Mesodermal cell (in vitro differentiated cells): ENCODE data around the gene EPHA3.

ENCODE experiments used
- H3K27ac ChIP-seq: 2 replicates; pipeline ENCODE4 v1.7.0; 2013; ENCODE audit warnings: mild to moderate bottlenecking, low read depth, low read length, moderate library complexity; ENCODE audit not compliant: severe bottlenecking
- H3K36me3 ChIP-seq: 2 replicates; pipeline ENCODE4 v1.7.1; 2013; ENCODE audit warnings: mild to moderate bottlenecking, low read length, moderate library complexity; ENCODE audit not compliant: control insufficient read depth, insufficient read depth
- H3K4me1 ChIP-seq: one replicate; pipeline ENCODE4 v1.7.1; 2013; ENCODE audit warnings: mild to moderate bottlenecking, low read length; ENCODE audit not compliant: insufficient read depth, control insufficient read depth, poor library complexity, severe bottlenecking
- H3K4me3 ChIP-seq: 2 replicates; pipeline ENCODE4 v1.7.0; 2013; ENCODE audit warnings: low read length, control low read depth, mild to moderate bottlenecking; ENCODE audit not compliant: insufficient read depth, poor library complexity, severe bottlenecking; ENCODE audit errors: extremely low read depth
- H3K9me3 ChIP-seq: 2 replicates; pipeline ENCODE4 v1.7.1; 2013; ENCODE audit warnings: mild to moderate bottlenecking, low read length, moderate library complexity; ENCODE audit not compliant: control insufficient read depth
- WGBS, 2 experiments: methylation state at CpG; one replicate each; pipeline ENCODE4 v1.1.5; 2013; ENCODE audit warnings: missing lambda C conversion rate in 2 of 2; ENCODE audit not compliant: insufficient coverage in 2 of 2; 5-methylcytosine and 5-hydroxymethylcytosine counted together

Gene EPHA3

GRCh38 chr3:89440386-89440785 lies 333.0 kb downstream of the EPHA3 start:
- no peak overlapping the region for H3K4me3 ChIP-seq
- WGBS, 2 experiments = 91 to 97% methylated on average over 4 of the region's 4 CpGs

DNA sequence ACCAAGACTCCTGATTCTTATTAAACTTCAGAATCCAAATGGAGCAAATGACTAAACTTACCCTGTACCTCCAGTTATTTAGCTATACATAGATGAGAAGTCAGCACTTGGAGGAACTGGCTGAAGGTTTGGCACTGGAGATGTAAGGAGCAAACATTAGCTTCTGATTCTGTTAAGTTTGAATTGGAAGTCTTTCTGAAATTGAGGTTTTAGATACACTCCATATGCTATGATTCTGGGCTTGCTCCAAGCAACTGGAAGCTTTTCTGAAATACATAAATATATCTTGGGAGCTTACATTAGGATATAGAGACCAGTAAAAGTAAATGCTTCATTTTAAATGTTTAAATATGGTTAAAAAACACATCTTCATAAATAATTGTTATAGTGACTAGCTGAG lies 333.7 kb downstream of the EPHA3 start:
- H3K4me1 ChIP-seq = no peaks in the 10 kb centered on the region
- H3K27ac ChIP-seq = no peak overlapping the region
- no peak overlapping the region for H3K4me3 ChIP-seq
- no peaks in the 10 kb centered on the region for H3K9me3 ChIP-seq
- H3K36me3 ChIP-seq = no peaks in the 10 kb centered on the region

More at GRCh38 chr3:89440386-89440785, 333.0 kb downstream of the EPHA3 start:
- no peak overlapping the region for H3K27ac ChIP-seq
- no peaks in the 10 kb centered on the region for H3K36me3 ChIP-seq
- no peaks in the 10 kb centered on the region for H3K9me3 ChIP-seq
- H3K4me1 ChIP-seq = no peaks in the 10 kb centered on the region

- no peak overlapping the region for H3K4me3 ChIP-seq
- no CpG with 5 or more reads among the region's 1 CpG for WGBS, 2 experiments
- H3K36me3 ChIP-seq = no peaks in the 10 kb centered on the region
- H3K27ac ChIP-seq = no peak overlapping the region
- H3K4me1 ChIP-seq = no peaks in the 10 kb centered on the region
- no peaks in the 10 kb centered on the region for H3K9me3 ChIP-seq
Measured at GRCh38 chr3:89446593-89446992, 339.2 kb downstream of the EPHA3 start.

DNA sequence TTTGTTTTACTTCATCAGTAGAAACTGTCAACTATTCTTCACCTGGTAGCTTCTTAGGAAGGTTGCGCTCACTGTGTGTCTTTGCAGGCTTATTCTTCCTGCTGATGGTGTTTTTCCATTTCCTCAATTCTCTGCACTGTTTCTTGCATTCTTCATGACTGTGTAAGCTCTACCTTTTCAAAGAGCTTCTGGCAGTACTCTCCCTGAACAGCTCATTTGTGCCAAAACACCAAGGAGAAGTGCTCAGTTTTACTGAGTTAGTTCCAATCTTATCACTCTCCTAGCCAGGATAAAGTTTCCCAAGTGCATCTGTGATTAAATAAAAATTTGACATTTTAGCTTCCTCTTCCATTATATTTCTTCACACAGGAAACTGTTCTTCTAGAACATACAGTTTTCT lies 339.8 kb downstream of the EPHA3 start:
- no peak overlapping the region for H3K27ac ChIP-seq
- no peaks in the 10 kb centered on the region for H3K9me3 ChIP-seq
- H3K4me1 ChIP-seq = no peaks in the 10 kb centered on the region
- H3K4me3 ChIP-seq = no peak overlapping the region
- no CpG with 5 or more reads among the region's 1 CpG for WGBS, 2 experiments
- H3K36me3 ChIP-seq = no peaks in the 10 kb centered on the region

DNA sequence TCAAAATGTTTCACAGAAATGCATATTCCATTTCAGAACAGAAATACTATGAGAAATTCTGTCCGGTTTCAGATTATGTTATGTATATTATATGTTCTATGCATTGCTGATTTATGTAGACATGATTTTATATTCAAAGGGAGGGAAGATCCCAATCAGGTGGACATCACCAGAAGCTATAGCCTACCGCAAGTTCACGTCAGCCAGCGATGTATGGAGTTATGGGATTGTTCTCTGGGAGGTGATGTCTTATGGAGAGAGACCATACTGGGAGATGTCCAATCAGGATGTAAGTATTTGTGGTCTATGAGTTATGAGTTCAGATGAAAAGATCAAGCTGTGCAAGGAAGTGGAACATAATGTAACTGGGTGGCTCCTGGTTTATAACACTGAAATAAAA lies 341.7 kb downstream of the EPHA3 start:
- no peak overlapping the region for H3K4me3 ChIP-seq
- no peaks in the 10 kb centered on the region for H3K36me3 ChIP-seq
- no peaks in the 10 kb centered on the region for H3K9me3 ChIP-seq
- WGBS, 2 experiments = 96 to 97% methylated on average over 3 of the region's 4 CpGs
- no peak overlapping the region for H3K27ac ChIP-seq
- H3K4me1 ChIP-seq = no peaks in the 10 kb centered on the region

DNA sequence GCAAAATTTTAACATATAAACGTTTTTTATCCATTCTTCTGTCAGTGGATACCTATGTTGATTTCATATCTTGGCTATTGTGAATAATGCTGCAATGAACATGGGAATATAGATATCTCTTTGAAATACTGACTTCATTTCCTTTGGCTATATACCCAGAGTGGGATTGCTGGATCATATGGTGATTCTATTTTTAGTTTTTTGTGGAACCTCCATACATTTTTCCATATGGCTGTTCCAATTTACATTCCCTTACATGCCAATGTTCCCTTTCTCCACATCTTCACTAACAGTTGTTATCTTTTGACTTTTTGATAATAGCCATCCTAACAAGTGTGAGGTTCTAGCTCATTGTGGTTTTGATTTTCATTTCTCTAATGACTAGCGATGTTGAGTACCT lies 344.6 kb downstream of the EPHA3 start:
- Histone ChIP-seq H3K27ac (no peak overlapping the region), H3K4me1 (no peaks in the 10 kb centered on the region), H3K36me3 (no peaks in the 10 kb centered on the region), H3K9me3 (no peaks in the 10 kb centered on the region), H3K4me3 (no peak overlapping the region)
- WGBS, 2 experiments = 80% methylated on average over 1 of the region's 2 CpGs; no CpG with 5 or more reads in 1 of the 2 experiments

- Histone ChIP-seq H3K4me1 (no peaks in the 10 kb centered on the region), H3K27ac (no peak overlapping the region), H3K4me3 (no peak overlapping the region), H3K9me3 (no peaks in the 10 kb centered on the region), H3K36me3 (no peaks in the 10 kb centered on the region)
- WGBS, 2 experiments = 100% methylated on average over 1 of the region's 2 CpGs; no CpG with 5 or more reads in 1 of the 2 experiments
Measured at GRCh38 chr3:89455240-89455639, 347.8 kb downstream of the EPHA3 start.

DNA sequence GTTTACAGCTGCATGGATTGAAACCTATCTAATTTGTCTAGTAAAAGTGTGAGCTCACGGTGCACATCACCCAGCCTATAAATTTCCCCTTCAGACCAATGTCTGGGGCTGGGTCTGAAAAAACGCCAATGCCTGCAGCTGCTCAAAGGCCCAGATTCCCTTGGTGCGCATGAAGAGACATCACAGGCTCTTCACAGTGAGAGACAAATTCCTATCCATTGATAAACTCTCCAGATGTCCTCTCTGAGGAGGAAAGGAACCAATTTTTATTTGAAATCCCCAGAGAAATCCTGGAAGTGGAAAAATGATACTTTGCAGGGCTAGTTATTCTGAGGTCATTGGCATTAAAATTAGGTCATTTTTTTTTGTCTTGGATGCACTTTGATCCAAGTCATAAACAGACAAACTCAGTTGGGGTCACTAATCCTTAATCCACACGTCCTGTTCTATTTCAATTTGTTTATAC lies 360.5 kb downstream of the EPHA3 start:
- peaks cover 3% of the 10 kb centered on the region for H3K4me1 ChIP-seq
- H3K4me3 ChIP-seq = no peak overlapping the region
- H3K27ac ChIP-seq = no peak overlapping the region
- H3K36me3 ChIP-seq = no peaks in the 10 kb centered on the region
- WGBS, 2 experiments = 40 to 83% methylated on average over 2 of the region's 4 CpGs
- no peaks in the 10 kb centered on the region for H3K9me3 ChIP-seq

DNA sequence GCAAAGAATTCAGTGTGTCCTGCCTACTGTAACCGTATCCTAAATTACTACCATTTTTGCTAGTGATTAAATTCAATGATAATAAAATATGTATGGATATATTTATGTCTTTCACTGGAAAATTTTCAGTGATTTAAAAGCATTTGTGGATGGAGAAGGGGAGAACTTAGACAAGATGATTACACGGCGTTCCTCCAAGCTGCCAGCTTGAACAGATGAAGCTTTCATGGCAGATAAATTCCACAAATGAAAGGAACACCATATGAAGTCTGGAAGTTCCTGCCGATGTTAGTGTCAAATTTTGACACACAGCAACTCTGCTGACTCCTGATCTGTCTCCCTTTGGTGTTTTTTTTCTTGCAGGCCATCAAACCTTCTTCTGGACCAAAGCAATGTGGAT lies 364.7 kb downstream of the EPHA3 start:
- no peaks in the 10 kb centered on the region for H3K36me3 ChIP-seq
- H3K4me3 ChIP-seq = no peak overlapping the region
- no peak overlapping the region for H3K27ac ChIP-seq
- H3K9me3 ChIP-seq = no peaks in the 10 kb centered on the region
- H3K4me1 ChIP-seq = peaks cover 3% of the 10 kb centered on the region
- 95 to 100% methylated on average over 3 of the region's 4 CpGs for WGBS, 2 experiments

- Histone ChIP-seq H3K27ac (no peak overlapping the region), H3K36me3 (no peaks in the 10 kb centered on the region), H3K4me1 (no peaks in the 10 kb centered on the region), H3K9me3 (no peaks in the 10 kb centered on the region), H3K4me3 (no peak overlapping the region)
- no CpG with 5 or more reads among the region's 4 CpGs for WGBS, 2 experiments
Measured at GRCh38 chr3:89474333-89475130, 367.1 kb downstream of the EPHA3 start.

- H3K4me1 ChIP-seq = no peaks in the 10 kb centered on the region
- H3K27ac ChIP-seq = no peak overlapping the region
- WGBS, 2 experiments = 86% methylated on average over 1 of the region's 4 CpGs; no CpG with 5 or more reads in 1 of the 2 experiments
- H3K9me3 ChIP-seq = no peaks in the 10 kb centered on the region
- no peak overlapping the region for H3K4me3 ChIP-seq
- H3K36me3 ChIP-seq = no peaks in the 10 kb centered on the region
Measured at GRCh38 chr3:89488800-89489580, 381.6 kb downstream of the EPHA3 start.
